H9 (cell line): ENCODE data around the gene DEAF1. TPM values are rescaled to one million over a fixed set of nuclear protein-coding genes. Genes with fewer than 3 reads are reported as not detected.

Experiments
- DNase-seq: peaks from one replicate; pipeline ENCODE4 v3.0.0-alpha.2; 2017
- H2AFZ ChIP-seq: one replicate; pipeline ENCODE4 v1.6.1; 2013; ENCODE audit warnings: mild to moderate bottlenecking, low read length, control low read depth, moderate library complexity
- H2AK5ac ChIP-seq: 2 replicates; pipeline ENCODE4 v1.6.1; 2013; ENCODE audit warnings: low read length, control low read depth, mixed read lengths; ENCODE audit not compliant: insufficient read length
- H2BK120ac ChIP-seq: one replicate; pipeline ENCODE4 v1.6.1; 2013; ENCODE audit warnings: low read depth, mild to moderate bottlenecking, low read length, control low read depth, inconsistent platforms; ENCODE audit not compliant: poor library complexity, severe bottlenecking
- H2BK12ac ChIP-seq: 2 replicates; pipeline ENCODE4 v1.6.1; 2013; ENCODE audit warnings: low read length, control low read depth, mixed read lengths, low read depth; ENCODE audit not compliant: insufficient read length
- H2BK15ac ChIP-seq: 2 replicates; pipeline ENCODE4 v1.6.1; 2013; ENCODE audit warnings: low read depth, low read length, control low read depth
- H2BK20ac ChIP-seq: one replicate; pipeline ENCODE4 v1.6.1; 2013; ENCODE audit warnings: low read depth, mild to moderate bottlenecking, low read length, control low read depth, inconsistent platforms; ENCODE audit not compliant: poor library complexity, severe bottlenecking
- H2BK5ac ChIP-seq: 2 replicates; pipeline ENCODE4 v1.6.1; 2013; ENCODE audit warnings: low read length, control low read depth, mixed read lengths; ENCODE audit not compliant: insufficient read length
- H3K14ac ChIP-seq: 2 replicates; pipeline ENCODE4 v1.6.1; 2013; ENCODE audit warnings: low read length, control low read depth; ENCODE audit not compliant: insufficient read depth
- H3K18ac ChIP-seq: 2 replicates; pipeline ENCODE4 v1.6.1; 2013; ENCODE audit warnings: low read depth, mild to moderate bottlenecking, mixed read lengths, low read length, control low read depth; ENCODE audit not compliant: insufficient read length
- H3K23ac ChIP-seq: 2 replicates; pipeline ENCODE4 v1.6.1; 2013; ENCODE audit warnings: low read length, control low read depth, mixed read lengths, low read depth; ENCODE audit not compliant: insufficient read length
- H3K23me2 ChIP-seq: 2 replicates; pipeline ENCODE4 v1.6.1; 2013; ENCODE audit warnings: low read depth, mild to moderate bottlenecking, mixed read lengths, low read length, control low read depth; ENCODE audit not compliant: insufficient read length, poor library complexity, severe bottlenecking
- H3K27ac ChIP-seq: 2 replicates; pipeline ENCODE4 v1.5.1; 2013; ENCODE audit warnings: low read length, control low read depth, mixed read lengths, low read depth; ENCODE audit not compliant: insufficient read length
- H3K27me3 ChIP-seq: 2 replicates; pipeline ENCODE4 v1.6.1; 2013; ENCODE audit warnings: low read length, control low read depth, inconsistent platforms; ENCODE audit not compliant: insufficient read depth
- H3K4ac ChIP-seq: 2 replicates; pipeline ENCODE4 v1.6.1; 2013; ENCODE audit warnings: low read depth, mild to moderate bottlenecking, control low read depth, inconsistent platforms, low read length, moderate library complexity
- H3K4me1 ChIP-seq: 2 replicates; pipeline ENCODE4 v1.6.1; 2013; ENCODE audit warnings: low read length, control low read depth, inconsistent platforms; ENCODE audit not compliant: insufficient read depth
- H3K4me2 ChIP-seq: 2 replicates; pipeline ENCODE4 v1.6.1; 2013; ENCODE audit warnings: low read length, control low read depth, mixed read lengths; ENCODE audit not compliant: insufficient read length, insufficient read depth
- H3K56ac ChIP-seq: 2 replicates; pipeline ENCODE4 v1.6.1; 2013; ENCODE audit warnings: low read depth, mild to moderate bottlenecking, mixed read lengths, low read length, control low read depth; ENCODE audit not compliant: insufficient read length
- H3K79me1 ChIP-seq: 2 replicates; pipeline ENCODE4 v1.6.1; 2013; ENCODE audit warnings: low read depth, mild to moderate bottlenecking, moderate library complexity, low read length, control low read depth, inconsistent platforms; ENCODE audit not compliant: insufficient read depth, poor library complexity, severe bottlenecking
- H3K79me2 ChIP-seq: 2 replicates; pipeline ENCODE4 v1.6.1; 2013; ENCODE audit warnings: low read length, control low read depth, inconsistent platforms; ENCODE audit not compliant: insufficient read depth
- H3K9ac ChIP-seq: 2 replicates; pipeline ENCODE4 v1.6.1; 2013; ENCODE audit warnings: low read length, control low read depth, mixed read lengths; ENCODE audit not compliant: insufficient read length; ENCODE audit errors: extremely low read depth
- H3K9me3 ChIP-seq: one replicate; pipeline ENCODE4 v1.6.1; 2013; ENCODE audit warnings: low read depth, low read length, inconsistent platforms; ENCODE audit not compliant: control insufficient read depth
- H3T11ph ChIP-seq: one replicate; pipeline ENCODE4 v1.6.1; 2013; ENCODE audit warnings: mild to moderate bottlenecking, low read length, control low read depth, inconsistent platforms
- H4K20me1 ChIP-seq: one replicate; pipeline ENCODE4 v1.6.1; 2013; ENCODE audit not compliant: control insufficient read depth, insufficient read length, insufficient read depth
- H4K5ac ChIP-seq: 2 replicates; pipeline ENCODE4 v1.6.1; 2013; ENCODE audit warnings: low read depth, mild to moderate bottlenecking, mixed read lengths, low read length, control low read depth; ENCODE audit not compliant: insufficient read length
- H4K8ac ChIP-seq: replicated peaks from 2 replicates; pipeline ENCODE4 v1.6.1; 2013; ENCODE audit warnings: low read length, control low read depth, mixed read lengths, low read depth; ENCODE audit not compliant: insufficient read length
- H4K91ac ChIP-seq: 2 replicates; pipeline ENCODE4 v1.6.1; 2013; ENCODE audit warnings: low read depth, mild to moderate bottlenecking, moderate library complexity, mixed read lengths, low read length, control low read depth; ENCODE audit not compliant: insufficient read length
- H3K27ac Mint-ChIP-seq, 3 experiments: 2 replicates in 2 of 3; 3 replicates in 1 of 3; pipeline ENCODE4 v1.8.0; 2020 to 2021; ENCODE audit warnings: mixed read lengths in 3 of 3, mild to moderate bottlenecking in 1 of 3, moderate library complexity in 1 of 3
- H3K27me3 Mint-ChIP-seq: 2 replicates; pipeline ENCODE4 v1.8.0; 2021; ENCODE audit warnings: low read depth, mild to moderate bottlenecking, moderate library complexity, mixed read lengths
- H3K36me3 Mint-ChIP-seq, 3 experiments: 2 replicates in 2 of 3; 3 replicates in 1 of 3; pipeline ENCODE4 v1.8.0; 2020 to 2021; ENCODE audit warnings: low read depth in 3 of 3, mixed read lengths in 3 of 3; ENCODE audit not compliant: insufficient read depth in 1 of 3
- H3K4me1 Mint-ChIP-seq, 2 experiments: 2 replicates each; pipeline ENCODE4 v1.8.0; 2020; ENCODE audit warnings: mixed read lengths in 2 of 2
- H3K4me3 Mint-ChIP-seq, 2 experiments: 2 replicates in 1 of 2; 3 replicates in 1 of 2; pipeline ENCODE4 v1.8.0; 2020 to 2021; ENCODE audit warnings: mild to moderate bottlenecking in 2 of 2, mixed read lengths in 2 of 2, moderate library complexity in 1 of 2
- H3K9me3 Mint-ChIP-seq, 2 experiments: 2 replicates in 1 of 2; 3 replicates in 1 of 2; pipeline ENCODE4 v1.8.0; 2020; ENCODE audit warnings: mild to moderate bottlenecking in 2 of 2, mixed read lengths in 2 of 2, moderate library complexity in 1 of 2
- CTCF ChIP-seq: fragments of 200-600 bp; sonication (generic); conservative IDR thresholded peaks from 3 replicates; pipeline ENCODE4 v1.8.0; 2021; ENCODE audit warnings: antibody characterized with exemption, mild to moderate bottlenecking
- WGBS: extraction: QIAGEN DNeasy Blood & Tissue Kit; methylation state at CpG from one replicate; pipeline ENCODE4 v1.1.7; 2013; ENCODE audit warnings: missing lambda C conversion rate, low lambda C conversion rate, mixed read lengths; ENCODE audit not compliant: insufficient read length; ENCODE audit errors: extremely low coverage; 5-methylcytosine and 5-hydroxymethylcytosine counted together
- total RNA-seq: library from RNA; stranded (reverse); gene quantifications from 2 replicates; pipeline ENCODE4 v1.2.1, GENCODE V29; 2021

DEAF1 gene
- total RNA-seq, 1 experiment from 2014 or later, result 67.3 TPM

GRCh38 chr11:709109-709997, 14.3 kb upstream of the DEAF1 start:
- DNase-seq, result no peak
- Mint-ChIP-seq H3K4me3 (no peak overlapping the region), H3K4me1 (peaks cover 15 to 33% of the 10 kb centered on the region in 2 experiments), H3K27me3 (no peaks in the 10 kb centered on the region; the same call in 1 of the 2 replicates), H3K27ac (no peak overlapping the region; a peak in 1 of 7 replicates), H3K9me3 (no peaks in the 10 kb centered on the region), H3K36me3 (peaks cover 0 to 6% (median 0%) of the 10 kb centered on the region in 3 experiments; a peak in 1 of 7 replicates)
- H2BK20ac ChIP-seq, result no peak overlapping the region
- peaks cover 3% of the 10 kb centered on the region for H3K23me2 ChIP-seq
- no peak overlapping the region; the same call in 1 of the 2 replicates for H3K14ac ChIP-seq
- no peak for TF ChIP-seq CTCF
- H3K56ac ChIP-seq, result no peak overlapping the region
- no peak overlapping the region for H2BK120ac ChIP-seq
- H3K18ac ChIP-seq, result no peak overlapping the region
- H2BK12ac ChIP-seq, result no peak overlapping the region
- H4K8ac ChIP-seq, result no peak overlapping the region
- no peaks in the 10 kb centered on the region for H3K79me1 ChIP-seq
- H4K91ac ChIP-seq, result no peak overlapping the region
- H3K9ac ChIP-seq, result no peak overlapping the region
- peaks cover 5% of the 10 kb centered on the region; the same call in 1 of the 2 replicates for H3K4me1 ChIP-seq
- H3K27me3 ChIP-seq, result no peaks in the 10 kb centered on the region
- H3K4me2 ChIP-seq, result no peak overlapping the region
- no peak overlapping the region for H3K27ac ChIP-seq
- H3K79me2 ChIP-seq, result no peaks in the 10 kb centered on the region
- no peak overlapping the region for H2AFZ ChIP-seq
- no peak overlapping the region for H2AK5ac ChIP-seq
- no peak overlapping the region for H3K4ac ChIP-seq
- no peak overlapping the region for H3K23ac ChIP-seq
- no peak overlapping the region for H2BK5ac ChIP-seq
- no peaks in the 10 kb centered on the region for H4K20me1 ChIP-seq
- H2BK15ac ChIP-seq, result no peak overlapping the region
- H3K9me3 ChIP-seq, result no peaks in the 10 kb centered on the region
- no CpG with 5 or more reads among the region's 27 CpGs for WGBS
- no peak overlapping the region for H4K5ac ChIP-seq
- no peak overlapping the region for H3T11ph ChIP-seq
